Measurements from ENCODE around the gene DMAC2L. TPM values are rescaled to one million over a fixed set of nuclear protein-coding genes. Genes with fewer than 3 reads are reported as not detected.
A peak's percentile ranks its signal among the peaks of the same experiment; 100 is the strongest.

DMAC2L gene
- polyA plus RNA-seq, 4 donors, result 21.6 to 27.3 (median 23.5) TPM

GRCh38 chr14:50321009-50321660, 9.0 kb downstream of the DMAC2L start:
- peak in 3 of 4 donors; percentile 64 to 75 (median 65) for DNase-seq (ENCODE audit: low read depth in 4 of 4, low spot score in 3 of 4)

GRCh38 chr14:50331596-50331995, 19.5 kb downstream of the DMAC2L start:
- DNase-seq (ENCODE audit: low read depth in 4 of 4, low spot score in 3 of 4), result no peak

- DNase-seq (ENCODE audit: low read depth in 4 of 4, low spot score in 3 of 4), result no peak
Observed at GRCh38 chr14:50333014-50333509, 20.9 kb downstream of the DMAC2L start.

- DNase-seq (ENCODE audit: low read depth in 4 of 4, low spot score in 3 of 4), result no peak
Observed at GRCh38 chr14:50334211-50334610, 22.1 kb downstream of the DMAC2L start.

- DNase-seq (ENCODE audit: low read depth in 4 of 4, low spot score in 3 of 4), result peak in 2 of 4 donors; percentile 52 to 63
Observed at GRCh38 chr14:50335389-50335788, 23.3 kb downstream of the DMAC2L start.

- peak in 1 of 4 donors; percentile 30 for DNase-seq (ENCODE audit: low read depth in 4 of 4, low spot score in 3 of 4)
Observed at GRCh38 chr14:50335989-50336824, 24.1 kb downstream of the DMAC2L start.

GRCh38 chr14:50338587-50338986, 26.5 kb downstream of the DMAC2L start:
- no peak for DNase-seq (ENCODE audit: low read depth in 4 of 4, low spot score in 3 of 4)

- no peak for DNase-seq (ENCODE audit: low read depth in 4 of 4, low spot score in 3 of 4)
Observed at GRCh38 chr14:50339178-50339804, 27.2 kb downstream of the DMAC2L start.

GRCh38 chr14:50340045-50340444, 27.9 kb downstream of the DMAC2L start:
- DNase-seq (ENCODE audit: low read depth in 4 of 4, low spot score in 3 of 4), result no peak

GRCh38 chr14:50340963-50341362, 28.8 kb downstream of the DMAC2L start:
- DNase-seq (ENCODE audit: low read depth in 4 of 4, low spot score in 3 of 4), result no peak

- no peak for DNase-seq (ENCODE audit: low read depth in 4 of 4, low spot score in 3 of 4)
Observed at GRCh38 chr14:50342221-50343078, 30.3 kb downstream of the DMAC2L start.

- DNase-seq (ENCODE audit: low read depth in 4 of 4, low spot score in 3 of 4), result no peak
Observed at GRCh38 chr14:50343434-50343833, 31.3 kb downstream of the DMAC2L start.

GRCh38 chr14:50344116-50344775, 32.1 kb downstream of the DMAC2L start:
- no peak for DNase-seq (ENCODE audit: low read depth in 4 of 4, low spot score in 3 of 4)

- DNase-seq (ENCODE audit: low read depth in 4 of 4, low spot score in 3 of 4), result no peak
Observed at GRCh38 chr14:50344876-50345563, 32.9 kb downstream of the DMAC2L start.

- no peak for DNase-seq (ENCODE audit: low read depth in 4 of 4, low spot score in 3 of 4)
Observed at GRCh38 chr14:50345846-50346422, 33.8 kb downstream of the DMAC2L start.

GRCh38 chr14:50347521-50347920, 35.4 kb downstream of the DMAC2L start:
- DNase-seq (ENCODE audit: low read depth in 4 of 4, low spot score in 3 of 4), result no peak

- DNase-seq (ENCODE audit: low read depth in 4 of 4, low spot score in 3 of 4), result no peak
Observed at GRCh38 chr14:50348933-50349332, 36.8 kb downstream of the DMAC2L start.

GRCh38 chr14:50350975-50351374, 38.9 kb downstream of the DMAC2L start:
- no peak for DNase-seq (ENCODE audit: low read depth in 4 of 4, low spot score in 3 of 4)

- DNase-seq (ENCODE audit: low read depth in 4 of 4, low spot score in 3 of 4), result no peak
Observed at GRCh38 chr14:50352584-50352983, 40.5 kb downstream of the DMAC2L start.
